KG1 (cell line): Measurements from ENCODE around the gene STIP1.
"Not testable (repeated sequence)": the region's sequence is repeated elsewhere in the genome, so short reads cannot be mapped to it uniquely, and the experiment has no call there.

ENCODE experiments used
- DNase-seq: peaks from one replicate; lab custom pipeline; 2025; lab: John Stamatoyannopoulos, UW

The STIP1 gene

DNA sequence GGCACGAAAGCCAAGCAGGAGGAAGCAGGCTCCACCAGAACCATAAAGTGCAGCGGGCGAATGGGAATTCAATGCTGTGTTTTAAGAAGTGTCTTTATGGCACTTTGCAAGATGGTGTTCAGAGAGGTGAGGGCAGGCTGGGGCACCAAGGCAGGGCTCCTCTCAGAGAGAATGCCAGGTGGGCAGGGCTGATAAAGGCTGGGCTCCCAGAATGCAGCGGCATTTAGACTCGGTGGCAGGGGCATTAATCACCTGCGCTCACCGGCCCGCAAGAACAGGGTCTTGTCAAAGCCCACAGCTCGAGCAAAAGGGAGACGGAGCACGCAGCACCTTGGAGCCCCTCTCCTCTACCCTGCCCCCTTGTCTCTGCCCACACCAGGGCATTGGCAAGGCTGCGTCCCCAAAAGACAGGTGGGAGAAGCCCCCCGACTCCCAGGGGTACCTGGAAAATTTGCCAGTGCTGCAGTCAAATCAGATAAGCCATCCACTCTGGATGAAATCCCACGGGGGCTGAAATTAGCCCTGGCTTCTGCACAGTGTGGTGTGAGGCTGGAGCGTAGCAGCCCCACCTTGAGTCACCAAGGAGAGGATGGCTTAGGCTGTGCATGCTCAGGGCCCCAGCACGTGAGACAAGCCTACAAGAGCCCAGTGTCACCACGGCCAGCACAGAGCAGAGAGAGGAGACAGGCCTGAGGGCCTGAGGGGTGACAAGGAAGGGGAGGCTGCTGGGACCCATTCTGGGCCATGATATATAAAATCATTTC lies 28.2 kb upstream of the STIP1 start:
- no peak for DNase-seq

DNA sequence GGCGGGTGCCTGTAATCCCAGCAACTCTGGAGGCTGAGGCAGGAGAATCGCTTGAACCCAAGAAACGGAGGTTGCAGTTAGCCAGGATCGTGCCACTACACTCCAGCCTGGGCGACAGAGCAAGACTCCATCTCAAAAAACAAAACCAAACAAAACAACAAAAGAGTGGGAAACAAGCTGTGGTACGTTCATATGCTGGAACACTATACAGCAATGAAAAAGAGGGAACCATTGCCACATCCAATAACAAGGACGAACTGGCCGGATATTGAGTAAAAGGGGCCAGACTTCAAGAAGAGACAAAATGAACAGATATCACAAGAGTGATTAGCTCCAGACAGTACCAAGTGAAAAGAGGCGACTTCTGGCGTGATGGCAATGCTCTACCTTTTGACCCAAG lies 24.9 kb upstream of the STIP1 start:
- no peak for DNase-seq

DNA sequence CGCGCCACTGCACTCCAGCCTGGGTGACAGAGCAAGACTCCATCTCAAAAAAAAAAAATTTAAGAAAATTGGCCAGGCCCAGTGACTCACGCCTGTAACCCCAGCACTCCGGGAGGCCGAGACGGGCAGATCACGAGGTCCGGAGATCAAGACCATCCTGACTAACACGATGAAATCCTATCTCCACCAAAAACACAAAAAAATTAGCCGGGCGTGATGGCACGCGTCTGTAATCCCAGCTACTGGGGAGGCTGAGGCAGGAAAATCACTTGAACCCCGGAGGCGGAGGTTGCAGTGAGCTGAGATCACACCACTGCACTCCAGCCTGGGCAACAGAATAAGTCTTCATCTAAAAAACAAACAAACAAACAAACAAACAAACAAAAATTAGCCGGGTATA lies 23.2 kb upstream of the STIP1 start:
- DNase-seq: not testable (repeated sequence)

DNA sequence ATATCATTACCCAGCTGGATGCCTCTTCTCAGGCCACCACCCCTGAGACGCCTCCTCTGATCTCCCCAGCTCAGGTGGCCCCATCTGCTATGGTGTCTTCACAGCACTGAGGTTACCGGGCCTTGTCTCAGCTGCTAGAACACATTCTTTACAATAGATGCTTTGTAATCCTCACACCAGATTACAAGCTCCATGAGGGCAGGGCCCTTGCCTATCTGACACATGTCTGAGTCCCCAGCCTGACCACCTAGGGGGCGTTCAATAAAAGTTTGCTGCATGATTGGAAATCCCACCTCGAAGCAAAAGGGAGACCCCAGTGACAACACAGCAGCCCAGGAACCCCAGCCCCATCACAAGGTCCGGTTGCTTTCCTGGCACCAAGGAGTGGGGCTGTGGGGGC lies 22.0 kb upstream of the STIP1 start:
- no peak for DNase-seq

GRCh38 chr11:64164392-64165312 lies 21.3 kb upstream of the STIP1 start:
- DNase-seq: no peak

- no peak for DNase-seq
These were observed 20.5 kb upstream of the STIP1 start for GRCh38 chr11:64165481-64165841.

DNA sequence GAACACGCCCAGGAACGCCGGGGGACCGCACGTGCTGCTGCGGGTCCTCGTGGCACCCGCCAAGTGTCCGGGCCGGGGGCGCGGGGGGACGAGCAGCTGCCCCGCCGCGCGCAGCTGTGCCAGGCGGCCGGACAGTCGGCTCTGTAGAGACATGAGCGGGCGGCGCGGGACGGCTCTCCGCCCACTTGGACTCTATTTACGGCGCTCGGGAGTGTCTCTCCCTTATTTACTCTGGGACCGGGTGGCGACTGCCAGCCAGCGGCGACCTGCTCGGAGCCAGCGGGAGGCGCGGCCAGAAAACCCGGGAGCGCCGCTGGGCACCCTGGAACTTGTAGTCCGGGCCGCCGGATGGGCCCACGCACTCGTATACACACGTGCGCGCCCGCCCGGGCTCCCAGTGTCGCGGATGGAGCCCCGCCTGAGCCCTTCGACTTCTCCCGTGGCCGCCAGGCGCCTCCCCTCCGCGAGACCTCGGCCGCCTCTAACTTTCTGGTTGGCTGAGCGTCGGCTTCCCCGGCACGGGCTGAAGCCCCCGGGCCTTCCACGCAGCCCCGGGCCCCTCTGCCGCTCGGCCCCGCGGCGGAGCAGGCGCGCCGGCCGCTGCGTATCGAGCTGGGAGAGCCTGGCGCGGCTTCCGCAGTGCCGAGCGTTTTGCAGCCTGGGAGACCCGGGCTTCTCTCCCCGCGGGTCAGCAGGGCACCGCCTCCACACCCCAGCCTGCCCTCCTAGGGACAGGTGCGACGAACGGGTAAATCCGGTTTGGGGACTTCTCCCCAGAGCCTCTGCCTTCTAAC lies 19.9 kb upstream of the STIP1 start, which contains the start of gene MACROD1:
Gene MACROD1, minus strand, starts transcription at position 272 of the 794 bp plus-strand sequence. Its CDS starts 119 bp downstream, at position 153.
- peak; percentile 96 for DNase-seq

GRCh38 chr11:64170419-64170818 lies 15.6 kb upstream of the STIP1 start:
- no peak for DNase-seq

- no peak for DNase-seq
These were observed 12.2 kb upstream of the STIP1 start for GRCh38 chr11:64173616-64174355.

DNA sequence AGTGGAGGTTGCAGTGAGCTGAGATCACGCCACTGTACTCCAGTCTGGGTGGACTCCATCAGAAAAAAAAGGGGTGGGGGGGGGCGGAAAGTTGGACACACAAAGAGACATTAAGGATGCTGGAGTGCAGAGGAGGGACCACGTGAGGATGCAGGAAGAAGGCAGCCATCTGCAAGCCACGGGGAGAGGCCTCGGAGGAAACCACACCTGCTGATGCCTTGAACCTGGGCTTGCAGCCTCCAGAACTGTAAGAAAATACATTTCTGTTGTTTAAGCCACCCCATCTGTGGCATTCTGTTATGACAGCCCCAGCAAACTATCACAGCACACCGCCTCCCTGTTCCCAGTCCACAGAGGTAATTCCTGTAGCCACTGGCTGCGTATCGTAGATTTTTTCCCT lies 9.2 kb upstream of the STIP1 start:
- no peak for DNase-seq

GRCh38 chr11:64178203-64178602 lies 7.8 kb upstream of the STIP1 start:
- no peak for DNase-seq

GRCh38 chr11:64178951-64179639 lies 6.9 kb upstream of the STIP1 start:
- no peak for DNase-seq

- DNase-seq: no peak
These were observed 5.1 kb upstream of the STIP1 start for GRCh38 chr11:64180891-64181290.

DNA sequence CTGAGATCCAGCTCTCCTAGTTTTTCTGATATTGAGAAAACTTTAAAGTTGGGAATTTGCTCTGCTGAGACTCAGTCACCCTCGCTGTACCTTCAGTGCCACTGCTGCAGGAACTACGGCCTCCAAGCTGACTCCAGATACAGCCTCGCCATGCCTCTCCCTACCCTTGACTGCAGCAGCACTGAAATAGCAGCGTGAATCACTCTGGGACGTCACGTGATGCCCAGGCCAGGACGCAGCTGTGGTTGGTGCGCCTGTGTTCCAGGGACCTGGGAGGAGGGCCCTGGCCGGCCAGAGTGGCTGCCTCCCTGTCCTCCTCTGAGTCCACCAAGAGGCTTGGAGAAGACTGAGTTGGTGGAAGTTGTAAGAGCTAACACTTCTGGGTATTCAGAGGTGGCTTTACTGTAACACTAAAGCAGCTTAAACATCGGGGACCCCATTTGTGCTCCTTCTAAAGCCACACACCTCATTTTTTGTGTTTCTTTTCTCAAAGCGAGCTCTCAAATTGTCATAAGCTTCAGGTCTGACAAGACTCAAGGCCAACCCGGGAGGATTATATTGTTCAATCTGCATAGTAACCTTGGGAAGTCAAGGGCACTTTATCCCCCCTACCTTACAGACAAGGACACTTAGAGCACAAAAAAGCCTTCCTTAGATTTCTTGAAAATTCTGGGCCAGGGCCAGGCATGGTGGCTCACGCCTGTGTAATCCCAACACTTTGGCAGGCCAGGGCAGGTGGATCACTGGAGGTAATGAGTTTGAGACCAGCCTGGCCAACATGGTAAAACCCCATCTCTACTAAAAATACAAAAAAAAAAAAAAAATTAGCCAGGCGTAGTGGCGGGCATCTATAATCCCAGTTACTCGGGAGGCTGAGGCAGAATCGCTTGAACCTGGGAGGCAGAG lies 4.2 kb upstream of the STIP1 start:
- DNase-seq: peak; percentile 86

DNA sequence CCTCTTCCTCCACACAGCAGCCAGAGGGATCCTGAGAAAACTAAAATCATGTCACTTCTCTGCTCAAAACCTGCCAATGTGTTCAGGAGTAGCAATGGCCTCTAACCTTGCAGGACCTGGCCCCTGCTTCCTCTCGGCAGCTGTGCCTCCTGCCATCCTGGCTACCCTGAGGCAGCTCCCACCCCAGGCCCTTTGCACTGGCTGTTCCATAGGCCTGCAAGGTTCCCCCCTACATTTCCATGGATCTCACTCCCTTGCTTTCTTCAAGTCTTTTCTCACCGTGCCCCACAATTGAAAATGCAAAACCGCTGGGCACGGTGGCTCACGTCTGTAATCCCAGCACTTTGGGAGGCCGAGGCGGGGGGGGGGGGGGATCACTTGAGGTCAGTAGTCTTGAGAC lies 2.1 kb upstream of the STIP1 start:
- DNase-seq: no peak

GRCh38 chr11:64185175-64185692 lies 737 bp upstream of the STIP1 start:
- peak; percentile 91 for DNase-seq

- no peak for DNase-seq
These were observed 658 bp downstream of the STIP1 start for GRCh38 chr11:64186492-64187165.

- no peak for DNase-seq
These were observed 6.5 kb downstream of the STIP1 start for GRCh38 chr11:64192434-64192833.

GRCh38 chr11:64196626-64197025 lies 10.7 kb downstream of the STIP1 start:
- no peak for DNase-seq
